Measurements from ENCODE around the gene SLC1A5. TPM values are rescaled to one million over a fixed set of nuclear protein-coding genes. Genes with fewer than 3 reads are reported as not detected.
A peak's percentile ranks its signal among the peaks of the same experiment; 100 is the strongest.

Gene SLC1A5
- total RNA-seq, 1 donor from 2014 or later, result 304 TPM

DNA sequence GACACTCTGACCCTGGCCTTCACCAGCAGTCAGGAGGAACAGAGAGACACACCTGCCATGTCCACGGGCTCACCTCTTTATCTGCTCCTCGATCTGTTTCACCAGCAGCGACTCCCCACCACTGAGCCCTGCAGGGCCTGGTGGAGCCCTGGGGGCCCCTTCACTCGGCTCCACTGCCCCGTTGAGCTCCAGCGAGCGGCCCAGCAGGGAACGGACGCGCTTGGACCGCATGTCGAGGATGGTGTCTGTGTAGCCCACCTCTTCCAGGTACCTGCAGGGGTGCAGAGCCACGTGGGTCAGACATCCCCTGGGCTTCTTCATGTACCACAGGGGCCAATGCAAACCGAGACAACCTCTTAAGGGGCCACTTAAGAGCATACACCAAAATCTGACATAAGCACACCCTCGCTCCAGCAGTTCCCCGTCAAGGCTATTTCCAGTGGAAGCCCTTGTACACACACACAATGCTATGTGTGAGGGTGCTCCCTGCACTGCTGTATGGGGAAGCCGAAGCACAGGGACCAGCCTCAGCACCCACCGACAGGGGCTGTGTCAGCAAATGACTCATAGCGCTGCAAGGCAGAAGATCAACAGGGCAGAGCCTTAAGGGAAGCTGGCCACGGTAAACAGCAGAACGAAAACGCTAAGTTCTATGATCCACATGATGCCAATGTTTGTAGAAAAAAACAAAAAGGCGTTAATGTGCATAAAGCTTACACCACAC lies 55.3 kb downstream of the SLC1A5 start:
- Mint-ChIP-seq H3K27me3 (ENCODE audit: low read depth) (no peaks in the 10 kb centered on the region), H3K36me3 (ENCODE audit: low read depth) (peaks cover 19% of the 10 kb centered on the region)
- DNase-seq (ENCODE audit: low spot score), result no peak

DNA sequence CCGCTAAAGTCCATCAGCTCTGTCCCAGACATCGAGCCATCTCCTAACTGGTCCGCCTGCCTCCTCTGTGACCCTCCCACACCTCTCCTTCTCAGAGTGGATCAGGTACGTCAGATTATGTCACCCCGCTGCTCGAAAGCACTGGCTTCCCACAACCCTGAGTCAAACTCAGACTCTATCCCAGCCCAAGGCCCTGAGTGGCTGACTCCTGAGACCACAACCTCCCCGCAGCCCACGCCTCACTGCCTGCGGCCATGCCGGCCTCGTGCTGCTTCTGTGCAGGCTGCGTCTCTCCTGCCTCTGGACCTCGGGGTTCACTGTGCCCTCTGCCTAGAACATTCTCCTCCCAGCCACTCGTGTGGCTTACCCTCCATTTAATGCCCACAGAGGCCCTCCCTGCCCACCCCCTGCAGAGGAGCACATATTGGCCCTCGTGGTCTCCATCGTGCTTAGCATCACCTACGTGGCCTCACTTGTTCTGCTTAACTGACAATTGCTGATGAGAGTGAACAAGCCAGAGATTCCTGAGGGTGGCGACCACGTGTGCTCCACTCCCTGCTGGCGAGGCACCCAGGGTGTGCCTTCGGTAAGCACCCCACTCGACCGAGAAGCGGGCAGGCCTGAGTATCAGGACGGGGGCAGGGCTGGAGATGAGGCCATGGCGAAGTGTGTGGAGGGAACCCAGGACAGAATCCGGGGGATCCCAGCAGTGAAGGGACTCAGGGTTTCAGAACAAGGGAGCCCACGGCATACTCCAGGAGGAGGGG lies 56.0 kb downstream of the SLC1A5 start:
- H3K36me3 Mint-ChIP-seq (ENCODE audit: low read depth), result peaks cover 13% of the 10 kb centered on the region
- TF ChIP-seq, protein P1, sequence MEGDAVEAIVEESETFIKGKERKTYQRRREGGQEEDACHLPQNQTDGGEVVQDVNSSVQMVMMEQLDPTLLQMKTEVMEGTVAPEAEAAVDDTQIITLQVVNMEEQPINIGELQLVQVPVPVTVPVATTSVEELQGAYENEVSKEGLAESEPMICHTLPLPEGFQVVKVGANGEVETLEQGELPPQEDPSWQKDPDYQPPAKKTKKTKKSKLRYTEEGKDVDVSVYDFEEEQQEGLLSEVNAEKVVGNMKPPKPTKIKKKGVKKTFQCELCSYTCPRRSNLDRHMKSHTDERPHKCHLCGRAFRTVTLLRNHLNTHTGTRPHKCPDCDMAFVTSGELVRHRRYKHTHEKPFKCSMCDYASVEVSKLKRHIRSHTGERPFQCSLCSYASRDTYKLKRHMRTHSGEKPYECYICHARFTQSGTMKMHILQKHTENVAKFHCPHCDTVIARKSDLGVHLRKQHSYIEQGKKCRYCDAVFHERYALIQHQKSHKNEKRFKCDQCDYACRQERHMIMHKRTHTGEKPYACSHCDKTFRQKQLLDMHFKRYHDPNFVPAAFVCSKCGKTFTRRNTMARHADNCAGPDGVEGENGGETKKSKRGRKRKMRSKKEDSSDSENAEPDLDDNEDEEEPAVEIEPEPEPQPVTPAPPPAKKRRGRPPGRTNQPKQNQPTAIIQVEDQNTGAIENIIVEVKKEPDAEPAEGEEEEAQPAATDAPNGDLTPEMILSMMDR (IDR thresholded peaks at IDR 0.05), result no peak
- DNase-seq (ENCODE audit: low spot score), result no peak
- no peaks in the 10 kb centered on the region for H3K27me3 Mint-ChIP-seq (ENCODE audit: low read depth)
- peaks cover 34% of the 10 kb centered on the region for H3K4me1 Mint-ChIP-seq (ENCODE audit: low read depth)
- peak overlapping the region; percentile 74 for H3K27ac Mint-ChIP-seq (ENCODE audit: unreplicated experiment)
- no peaks in the 10 kb centered on the region for H3K9me3 Mint-ChIP-seq (ENCODE audit: low read depth)
- H3K4me3 Mint-ChIP-seq (ENCODE audit: unreplicated experiment), result no peak overlapping the region

More for the DNA sequence above, 55.3 kb downstream of the SLC1A5 start:
- no peaks in the 10 kb centered on the region for H3K9me3 Mint-ChIP-seq (ENCODE audit: low read depth)
- TF ChIP-seq, protein P1 (IDR thresholded peaks at IDR 0.05), result no peak
- H3K27ac Mint-ChIP-seq (ENCODE audit: unreplicated experiment), result no peak overlapping the region
- no peak overlapping the region for H3K4me3 Mint-ChIP-seq (ENCODE audit: unreplicated experiment)
- H3K4me1 Mint-ChIP-seq (ENCODE audit: low read depth), result peaks cover 34% of the 10 kb centered on the region

DNA sequence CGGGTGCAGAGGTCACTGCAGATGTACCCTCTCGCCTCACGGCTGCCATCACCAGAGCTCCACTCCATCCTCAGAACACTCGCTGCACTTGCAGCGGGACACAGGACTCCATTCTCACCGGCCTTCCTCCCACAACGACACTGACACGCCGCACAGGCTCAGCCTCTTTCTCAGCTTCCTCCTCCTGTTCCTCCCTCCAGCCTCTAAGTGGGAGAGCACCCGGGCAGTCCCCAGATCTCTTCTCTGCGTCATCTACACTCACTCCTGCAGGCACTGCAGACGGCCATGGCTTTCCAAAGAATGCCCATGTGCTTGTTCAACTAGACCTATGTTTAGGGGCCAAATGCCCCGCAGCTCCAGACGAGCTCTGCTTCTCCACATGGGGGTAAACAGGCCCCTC lies 56.8 kb downstream of the SLC1A5 start:
- Mint-ChIP-seq H3K4me1 (ENCODE audit: low read depth) (peaks cover 34% of the 10 kb centered on the region), H3K36me3 (ENCODE audit: low read depth) (peaks cover 17% of the 10 kb centered on the region), H3K4me3 (ENCODE audit: unreplicated experiment) (peak overlapping the region; percentile 13), H3K27me3 (ENCODE audit: low read depth) (no peaks in the 10 kb centered on the region), H3K9me3 (ENCODE audit: low read depth) (no peaks in the 10 kb centered on the region), H3K27ac (ENCODE audit: unreplicated experiment) (peak overlapping the region; percentile 74)
- DNase-seq (ENCODE audit: low spot score), result no peak
- TF ChIP-seq, protein P1 (IDR thresholded peaks at IDR 0.05), result no peak

DNA sequence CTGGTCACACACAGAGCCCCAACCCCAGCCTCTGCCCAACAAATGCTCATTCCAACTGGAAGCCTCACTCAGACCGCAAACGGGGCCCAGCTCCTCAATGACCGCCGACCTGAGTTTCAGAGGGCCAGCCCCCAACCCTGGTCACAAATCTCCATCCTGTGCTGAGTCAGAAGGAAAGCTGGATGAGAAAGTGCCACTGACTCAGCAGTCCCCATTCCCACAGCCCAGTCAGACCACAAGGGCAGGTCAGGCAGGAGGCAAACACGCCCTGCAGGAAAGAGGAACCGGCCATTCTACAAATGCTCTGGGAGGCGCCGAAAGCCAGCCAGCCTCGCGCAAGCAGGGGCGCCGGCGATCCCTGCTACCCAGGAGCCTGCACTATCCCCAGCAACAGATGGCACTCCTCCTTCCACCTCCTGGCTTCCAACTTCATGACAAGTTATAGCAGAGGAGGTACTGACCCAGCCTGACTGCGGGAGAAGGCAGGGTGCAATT lies 57.3 kb downstream of the SLC1A5 start:
- no peaks in the 10 kb centered on the region for H3K9me3 Mint-ChIP-seq (ENCODE audit: low read depth)
- H3K36me3 Mint-ChIP-seq (ENCODE audit: low read depth), result peaks cover 20% of the 10 kb centered on the region
- TF ChIP-seq, protein P1 (IDR thresholded peaks at IDR 0.05), result no peak
- H3K4me3 Mint-ChIP-seq (ENCODE audit: unreplicated experiment), result no peak overlapping the region
- no peaks in the 10 kb centered on the region for H3K27me3 Mint-ChIP-seq (ENCODE audit: low read depth)
- H3K4me1 Mint-ChIP-seq (ENCODE audit: low read depth), result peaks cover 34% of the 10 kb centered on the region
- H3K27ac Mint-ChIP-seq (ENCODE audit: unreplicated experiment), result peak overlapping the region; percentile 82
- no peak for DNase-seq (ENCODE audit: low spot score)

DNA sequence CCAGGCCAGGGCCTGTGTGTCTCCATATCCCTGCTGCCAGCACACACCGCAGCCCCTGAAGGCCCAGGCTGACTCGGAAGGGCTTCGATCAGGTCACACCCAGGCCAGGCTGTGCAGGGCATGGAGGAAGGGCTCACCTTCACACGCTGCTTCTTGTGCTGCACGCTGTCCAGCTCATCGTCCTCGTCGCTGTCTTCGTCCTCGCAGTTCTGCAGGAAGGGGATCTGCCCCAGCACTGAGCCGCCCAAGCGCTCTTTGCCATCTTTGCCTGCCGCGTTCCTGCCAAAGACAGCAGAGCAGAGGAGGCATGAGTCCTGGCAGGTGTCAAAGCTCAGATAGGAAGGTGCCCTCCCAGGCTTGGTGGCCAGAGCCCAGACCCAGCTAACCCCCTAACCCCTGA lies 57.8 kb downstream of the SLC1A5 start:
- Mint-ChIP-seq H3K4me1 (ENCODE audit: low read depth) (peaks cover 34% of the 10 kb centered on the region), H3K9me3 (ENCODE audit: low read depth) (no peaks in the 10 kb centered on the region)

More for the DNA sequence above, 57.8 kb downstream of the SLC1A5 start:
- Mint-ChIP-seq H3K27me3 (ENCODE audit: low read depth) (no peaks in the 10 kb centered on the region), H3K36me3 (ENCODE audit: low read depth) (peaks cover 24% of the 10 kb centered on the region), H3K4me3 (ENCODE audit: unreplicated experiment) (no peak overlapping the region), H3K27ac (ENCODE audit: unreplicated experiment) (peak overlapping the region; percentile 82)
- no peak for DNase-seq (ENCODE audit: low spot score)
- TF ChIP-seq, protein P1 (IDR thresholded peaks at IDR 0.05), result no peak

Measured in chondrocyte (in vitro differentiated cells).